Measurements from ENCODE around the gene FDX1.
A peak's percentile ranks its signal among the peaks of the same experiment; 100 is the strongest.

The FDX1 gene

GRCh38 chr11:110431051-110431672, 1.4 kb downstream of the FDX1 start:
- peak; percentile 35 for DNase-seq (ENCODE audit: low spot score)

- no peak for DNase-seq (ENCODE audit: low spot score)
Observed at GRCh38 chr11:110431674-110432073, 1.9 kb downstream of the FDX1 start.

- no peak for DNase-seq (ENCODE audit: low spot score)
Observed at GRCh38 chr11:110432713-110433392, 3.1 kb downstream of the FDX1 start.

- peak; percentile 64 for DNase-seq (ENCODE audit: low spot score)
Observed at GRCh38 chr11:110433393-110434333, 3.9 kb downstream of the FDX1 start.

GRCh38 chr11:110434952-110435779, 5.4 kb downstream of the FDX1 start:
- no peak for DNase-seq (ENCODE audit: low spot score)

GRCh38 chr11:110435780-110436717, 6.3 kb downstream of the FDX1 start:
- no peak for DNase-seq (ENCODE audit: low spot score)

GRCh38 chr11:110438017-110438416, 8.3 kb downstream of the FDX1 start:
- no peak for DNase-seq (ENCODE audit: low spot score)

GRCh38 chr11:110445437-110445836, 15.7 kb downstream of the FDX1 start:
- no peak for DNase-seq (ENCODE audit: low spot score)

GRCh38 chr11:110446061-110446460, 16.3 kb downstream of the FDX1 start:
- no peak for DNase-seq (ENCODE audit: low spot score)

GRCh38 chr11:110446594-110446993, 16.8 kb downstream of the FDX1 start:
- DNase-seq (ENCODE audit: low spot score) = no peak

GRCh38 chr11:110447343-110447742, 17.6 kb downstream of the FDX1 start:
- DNase-seq (ENCODE audit: low spot score) = no peak

GRCh38 chr11:110447897-110448745, 18.4 kb downstream of the FDX1 start:
- DNase-seq (ENCODE audit: low spot score) = no peak

- DNase-seq (ENCODE audit: low spot score) = no peak
Observed at GRCh38 chr11:110450246-110450645, 20.5 kb downstream of the FDX1 start.

GRCh38 chr11:110452720-110453119, 23.0 kb downstream of the FDX1 start:
- DNase-seq (ENCODE audit: low spot score) = no peak

- no peak for DNase-seq (ENCODE audit: low spot score)
Observed at GRCh38 chr11:110453684-110454354, 24.1 kb downstream of the FDX1 start.

GRCh38 chr11:110454609-110455008, 24.9 kb downstream of the FDX1 start:
- no peak for DNase-seq (ENCODE audit: low spot score)

- DNase-seq (ENCODE audit: low spot score) = no peak
Observed at GRCh38 chr11:110455718-110456117, 26.0 kb downstream of the FDX1 start.

GRCh38 chr11:110463153-110463552, 33.4 kb downstream of the FDX1 start:
- DNase-seq (ENCODE audit: low spot score) = no peak

- no peak for DNase-seq (ENCODE audit: low spot score)
Observed at GRCh38 chr11:110465231-110465630, 35.5 kb downstream of the FDX1 start.
